K562 (cell line): ENCODE measurements around the gene RNF31. TPM values are rescaled to one million over a fixed set of nuclear protein-coding genes. Genes with fewer than 3 reads are reported as not detected.

ENCODE experiments used
- ARID1B ChIP-seq: fragments of 450-650 bp; IDR thresholded peaks from 2 replicates; pipeline ENCODE4 v1.6.1; 2016; ENCODE audit warnings: antibody characterized with exemption, mild to moderate bottlenecking, inconsistent platforms
- ARNT ChIP-seq, 2 experiments: fragments of 450-650 bp; IDR thresholded peaks; 2 replicates each; pipeline ENCODE4 v1.6.1; 2016; ENCODE audit warnings: mild to moderate bottlenecking in 1 of 2
- CC2D1A ChIP-seq: fragments of 450-650 bp; IDR thresholded peaks from 2 replicates; pipeline ENCODE4 v1.6.1; 2017; ENCODE audit warnings: mild to moderate bottlenecking
- CEBPB ChIP-seq: fragments of 450-650 bp; IDR thresholded peaks from 2 replicates; pipeline ENCODE4 v1.6.1; 2016; ENCODE audit warnings: missing genetic modification characterization, missing compliant biosample characterization
- CHD1 ChIP-seq: fragments of 200-600 bp; sonication (generic); IDR thresholded peaks from one replicate; pipeline ENCODE4 v1.6.1; 2012; ENCODE audit warnings: mild to moderate bottlenecking, moderate library complexity, low read length, inconsistent platforms
- DEAF1 ChIP-seq: fragments of 450-650 bp; formaldehyde crosslinking; IDR thresholded peaks from 2 replicates; pipeline ENCODE4 v1.4.0; 2020; ENCODE audit warnings: mild to moderate bottlenecking, moderate library complexity
- ESRRA ChIP-seq: fragments of 450-650 bp; IDR thresholded peaks from 2 replicates; pipeline ENCODE4 v1.6.1; 2014; ENCODE audit warnings: low read depth, mild to moderate bottlenecking, moderate library complexity, borderline replicate concordance
- EWSR1 ChIP-seq: fragments of 450-650 bp; IDR thresholded peaks from 2 replicates; pipeline ENCODE4 v1.6.1; 2018; ENCODE audit warnings: borderline replicate concordance, mild to moderate bottlenecking, low read depth, moderate library complexity; ENCODE audit not compliant: partially characterized antibody
- FOS ChIP-seq: IDR thresholded peaks from 3 replicates; pipeline ENCODE4 v1.6.1; 2011; ENCODE audit not compliant: insufficient read length; ENCODE audit errors: extremely low read depth
- ID3 ChIP-seq, 2 experiments: fragments of 250-450 bp in 1 of 2; fragments of 450-650 bp in 1 of 2; sonication (Bioruptor Pico) in 1 of 2; IDR thresholded peaks; 2 replicates each; pipeline versions ENCODE4 v1.6.1 to v1.8.0; 2016 to 2021; ENCODE audit warnings: mild to moderate bottlenecking in 2 of 2, moderate library complexity in 2 of 2, missing compliant biosample characterization in 1 of 2, missing genetic modification characterization in 1 of 2
- ILF3 ChIP-seq: fragments of 450-650 bp; IDR thresholded peaks from 2 replicates; pipeline ENCODE4 v1.6.1; 2018; ENCODE audit warnings: antibody characterized with exemption, mild to moderate bottlenecking, moderate library complexity, borderline replicate concordance
- MCM5 ChIP-seq: fragments of 450-650 bp; IDR thresholded peaks from 2 replicates; pipeline ENCODE4 v1.6.1; 2016; ENCODE audit warnings: low read depth
- MTA2 ChIP-seq: fragments of 450-650 bp; IDR thresholded peaks from 2 replicates; pipeline ENCODE4 v1.6.1; 2016; ENCODE audit warnings: low read depth
- NFIX ChIP-seq: fragments of 250-450 bp; sonication (Bioruptor Pico); IDR thresholded peaks from 2 replicates; pipeline ENCODE4 v1.4.0; 2020; ENCODE audit warnings: low read depth, mild to moderate bottlenecking, moderate library complexity
- PCBP1 ChIP-seq: fragments of 200-400 bp; formaldehyde crosslinking; IDR thresholded peaks from 2 replicates; pipeline ENCODE4 v1.6.1; 2018; ENCODE audit warnings: mild to moderate bottlenecking, low read depth, low read length; ENCODE audit not compliant: poor library complexity, severe bottlenecking
- POLR2B ChIP-seq: fragments of 450-650 bp; IDR thresholded peaks from 2 replicates; pipeline ENCODE4 v1.6.1; 2018; ENCODE audit warnings: low read depth; ENCODE audit not compliant: partially characterized antibody
- RFX5 ChIP-seq: IDR thresholded peaks from 2 replicates; pipeline ENCODE4 v1.6.1; 2011; ENCODE audit warnings: low read depth, mild to moderate bottlenecking, improper control_type of control experiment, low read length
- TAF7 ChIP-seq: fragments of 450-650 bp; IDR thresholded peaks from 2 replicates; pipeline ENCODE4 v1.6.1; 2016; ENCODE audit warnings: missing genetic modification characterization, missing compliant biosample characterization
- ZBTB34 ChIP-seq: fragments of 250-450 bp; sonication (Bioruptor Pico); IDR thresholded peaks from 2 replicates; pipeline ENCODE4 v1.8.0; 2021; ENCODE audit warnings: mild to moderate bottlenecking, moderate library complexity
- ZKSCAN8 ChIP-seq: fragments of 200-800 bp; sonication (Bioruptor generic); IDR thresholded peaks from 2 replicates; pipeline ENCODE4 v1.6.1; 2016; ENCODE audit warnings: missing genetic modification characterization, missing compliant biosample characterization
- polyA plus RNA-seq, 8 experiments: library from polyadenylated mRNA; depleted of rRNA in 4 of 8; stranded (reverse) in 5 of 8; unstranded in 3 of 8; fragments of >200 nt; fragmentation: Nextera tagmentation in 2 of 8; fragmentation: Illumina TruSeq in 1 of 8; extraction: Ambion mirVana in 2 of 8; extraction: Trizol in 1 of 8; gene quantifications; 2 replicates each; pipeline versions ENCODE4 v1.2.1 to v1.2.3, GENCODE V29; 2011 to 2014; ENCODE audit warnings: inconsistent platforms in 1 of 8, missing spikeins in 1 of 8
- total RNA-seq, 7 experiments: library from RNA; depleted of rRNA in 6 of 7; stranded (reverse); fragments of >200 nt in 6 of 7; fragmentation: Illumina TruSeq in 2 of 7; extraction: Trizol in 2 of 7; gene quantifications; 2 replicates each; pipeline versions ENCODE4 v1.2.1 to v1.2.3, GENCODE V29; 2011 to 2021; ENCODE audit warnings: low replicate concordance in 1 of 7
- TF ChIP-seq, protein P1 (sequence below), 2 experiments: fragments of 450-650 bp; IDR thresholded peaks; 2 replicates each; pipeline ENCODE4 v1.6.1; 2016
- TF ChIP-seq, protein P2 (sequence below): fragments of 250-450 bp; sonication (Bioruptor Pico); IDR thresholded peaks from 2 replicates; pipeline ENCODE4 v1.5.1; 2021; ENCODE audit warnings: mild to moderate bottlenecking

The RNF31 gene
- total and polyA plus RNA-seq, 9 of the 15 experiments (the other 6 are each of a cell fraction or from before 2014, with no cell fraction given) = 3.1 to 47.6 (median 19.1) TPM

GRCh38 chr14:24141097-24141880 lies 6.0 kb upstream of the RNF31 start, which contains the start of gene EMC9 (continued):
- TF ChIP-seq CC2D1A (peak; percentile 100), FOS (peak; percentile 80), ARNT (IDR thresholded peaks at IDR 0.05) (no peak), PCBP1 (no peak), ILF3 (no peak), TAF7 (tag) (peak; percentile 9; the same call in 1 of the 2 replicates), POLR2B (peak; percentile 19), ID3 (CRISPR knock-in tag; IDR thresholded peaks at IDR 0.05) (no peak), ID3 (tag; IDR thresholded peaks at IDR 0.05) (no peak), ARID1B (0 out of 2 replicates have a peak, but pooled peaks have one; percentile 5), ZKSCAN8 (CRISPR knock-in tag) (no peak), ZBTB34 (CRISPR knock-in tag) (no peak), ESRRA (no peak), NFIX (CRISPR knock-in tag) (no peak), MCM5 (no peak), CHD1 (no peak), RFX5 (peak; percentile 43; the same call in 1 of the 2 replicates), MTA2 (no peak), CEBPB (tag) (no peak), EWSR1 (no peak), DEAF1 (CRISPR knock-in tag) (no peak)
- TF ChIP-seq, protein P1, sequence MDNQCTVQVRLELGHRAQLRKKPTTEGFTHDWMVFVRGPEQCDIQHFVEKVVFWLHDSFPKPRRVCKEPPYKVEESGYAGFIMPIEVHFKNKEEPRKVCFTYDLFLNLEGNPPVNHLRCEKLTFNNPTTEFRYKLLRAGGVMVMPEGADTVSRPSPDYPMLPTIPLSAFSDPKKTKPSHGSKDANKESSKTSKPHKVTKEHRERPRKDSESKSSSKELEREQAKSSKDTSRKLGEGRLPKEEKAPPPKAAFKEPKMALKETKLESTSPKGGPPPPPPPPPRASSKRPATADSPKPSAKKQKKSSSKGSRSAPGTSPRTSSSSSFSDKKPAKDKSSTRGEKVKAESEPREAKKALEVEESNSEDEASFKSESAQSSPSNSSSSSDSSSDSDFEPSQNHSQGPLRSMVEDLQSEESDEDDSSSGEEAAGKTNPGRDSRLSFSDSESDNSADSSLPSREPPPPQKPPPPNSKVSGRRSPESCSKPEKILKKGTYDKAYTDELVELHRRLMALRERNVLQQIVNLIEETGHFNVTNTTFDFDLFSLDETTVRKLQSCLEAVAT (IDR thresholded peaks at IDR 0.05) = peak in 1 of 2 experiments; percentile 98; a peak in 2 of 4 replicates
- TF ChIP-seq, protein P2, sequence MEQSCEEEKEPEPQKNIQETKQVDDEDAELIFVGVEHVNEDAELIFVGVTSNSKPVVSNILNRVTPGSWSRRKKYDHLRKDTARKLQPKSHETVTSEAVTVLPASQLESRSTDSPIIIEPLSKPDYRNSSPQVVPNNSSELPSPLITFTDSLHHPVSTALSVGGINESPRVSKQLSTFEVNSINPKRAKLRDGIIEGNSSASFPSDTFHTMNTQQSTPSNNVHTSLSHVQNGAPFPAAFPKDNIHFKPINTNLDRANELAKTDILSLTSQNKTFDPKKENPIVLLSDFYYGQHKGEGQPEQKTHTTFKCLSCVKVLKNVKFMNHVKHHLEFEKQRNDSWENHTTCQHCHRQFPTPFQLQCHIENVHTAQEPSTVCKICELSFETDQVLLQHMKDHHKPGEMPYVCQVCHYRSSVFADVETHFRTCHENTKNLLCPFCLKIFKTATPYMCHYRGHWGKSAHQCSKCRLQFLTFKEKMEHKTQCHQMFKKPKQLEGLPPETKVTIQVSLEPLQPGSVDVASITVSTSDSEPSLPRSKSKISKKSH (CRISPR knock-in tag) = no peak
